Transverse colon (tissue), 4 donors: ENCODE data around the gene PCDHGA1.

Experiments used
- CTCF ChIP-seq, 5 experiments: fragments of 200-600 bp in 3 of 5; fragments of 450-650 bp in 2 of 5; sonication (generic) in 3 of 5; IDR thresholded peaks; 1 replicate in 2 of 5; 2 replicates in 3 of 5; pipeline ENCODE4 v1.5.1; 2016 to 2017; ENCODE audit warnings: antibody characterized with exemption in 5 of 5, inconsistent platforms in 3 of 5, mild to moderate bottlenecking in 2 of 5, moderate library complexity in 1 of 5
- EP300 ChIP-seq: sonication (generic); formaldehyde crosslinking; IDR thresholded peaks from one replicate; pipeline ENCODE4 v1.6.1; 2017; ENCODE audit warnings: antibody characterized with exemption, low read depth
- POLR2AphosphoS5 ChIP-seq, 3 donors: sonication (generic); formaldehyde crosslinking; IDR thresholded peaks; one replicate each; pipeline ENCODE4 v1.6.1; 2016; ENCODE audit warnings: antibody characterized with exemption in 3 of 3

- TF ChIP-seq POLR2AphosphoS5 (IDR thresholded peaks at IDR 0.05) (no peak), CTCF (IDR thresholded peaks at IDR 0.05) (no peak), EP300 (no peak)
These were observed 12.5 kb downstream of the PCDHGA1 start for GRCh38 chr5:141342773-141343172.
